Limb (tissue), 2 donors: ENCODE results near the gene SDF2.
A peak's percentile ranks its signal among the peaks of the same experiment; 100 is the strongest.

ENCODE experiments used
- DNase-seq, 2 donors: peaks; one replicate each; pipeline ENCODE4 v3.0.0-alpha.2; 2016; ENCODE audit errors: extremely low spot score in 2 of 2

Gene SDF2

DNA sequence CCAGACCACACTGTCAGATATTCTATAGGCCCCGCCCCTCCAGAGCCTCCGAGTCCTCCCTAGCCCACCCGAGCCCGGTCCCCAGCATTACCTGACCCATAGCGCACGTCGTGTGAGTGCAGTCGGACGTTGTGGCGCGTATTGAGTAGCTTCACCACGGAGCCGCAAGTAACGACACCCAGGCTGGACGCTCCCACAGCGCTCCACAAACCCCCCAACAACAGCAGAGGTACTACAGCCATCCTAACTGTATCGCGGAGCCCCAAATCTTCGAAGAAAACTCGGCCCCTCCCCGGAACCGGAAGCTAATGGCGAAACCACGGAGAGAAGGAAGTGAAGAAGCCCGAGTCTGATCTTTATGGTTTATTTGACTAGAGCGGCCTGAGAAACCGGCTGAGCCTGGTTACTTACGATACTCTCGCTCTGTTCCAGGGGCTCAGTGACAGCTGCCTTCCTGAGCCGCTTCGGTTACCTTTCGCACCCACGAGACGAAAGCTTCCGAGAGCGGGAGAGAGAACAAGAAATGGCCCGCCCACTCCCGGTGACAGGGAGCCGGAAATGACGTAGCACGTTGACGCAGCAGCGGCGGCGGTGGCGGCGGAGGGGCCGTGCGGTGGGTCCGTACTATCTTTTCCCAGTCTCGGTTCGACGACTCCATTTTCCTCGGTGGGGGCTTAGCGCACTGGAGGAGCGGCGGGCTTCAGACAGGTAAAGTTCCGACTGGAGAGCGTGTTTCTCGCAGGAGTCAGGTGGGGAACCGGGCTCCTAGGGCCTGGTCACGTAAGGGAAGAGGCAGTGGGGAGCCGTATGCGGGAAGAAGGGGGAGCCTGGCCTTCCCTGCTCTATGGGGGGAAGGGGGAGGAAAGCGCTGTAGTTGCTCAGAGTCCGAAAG is at the start of gene SDF2, which contains the start of gene SUPT6H:
Gene SDF2, minus strand, starts transcription at position 272 of the 892 bp plus-strand sequence. Its CDS starts 30 bp downstream, at position 242.
Gene SUPT6H, plus strand, starts transcription at position 571 of the 892 bp plus-strand sequence. CDS start 11,197 bp downstream, outside the sequence.
- DNase-seq: peak; percentile 95 to 97

DNA sequence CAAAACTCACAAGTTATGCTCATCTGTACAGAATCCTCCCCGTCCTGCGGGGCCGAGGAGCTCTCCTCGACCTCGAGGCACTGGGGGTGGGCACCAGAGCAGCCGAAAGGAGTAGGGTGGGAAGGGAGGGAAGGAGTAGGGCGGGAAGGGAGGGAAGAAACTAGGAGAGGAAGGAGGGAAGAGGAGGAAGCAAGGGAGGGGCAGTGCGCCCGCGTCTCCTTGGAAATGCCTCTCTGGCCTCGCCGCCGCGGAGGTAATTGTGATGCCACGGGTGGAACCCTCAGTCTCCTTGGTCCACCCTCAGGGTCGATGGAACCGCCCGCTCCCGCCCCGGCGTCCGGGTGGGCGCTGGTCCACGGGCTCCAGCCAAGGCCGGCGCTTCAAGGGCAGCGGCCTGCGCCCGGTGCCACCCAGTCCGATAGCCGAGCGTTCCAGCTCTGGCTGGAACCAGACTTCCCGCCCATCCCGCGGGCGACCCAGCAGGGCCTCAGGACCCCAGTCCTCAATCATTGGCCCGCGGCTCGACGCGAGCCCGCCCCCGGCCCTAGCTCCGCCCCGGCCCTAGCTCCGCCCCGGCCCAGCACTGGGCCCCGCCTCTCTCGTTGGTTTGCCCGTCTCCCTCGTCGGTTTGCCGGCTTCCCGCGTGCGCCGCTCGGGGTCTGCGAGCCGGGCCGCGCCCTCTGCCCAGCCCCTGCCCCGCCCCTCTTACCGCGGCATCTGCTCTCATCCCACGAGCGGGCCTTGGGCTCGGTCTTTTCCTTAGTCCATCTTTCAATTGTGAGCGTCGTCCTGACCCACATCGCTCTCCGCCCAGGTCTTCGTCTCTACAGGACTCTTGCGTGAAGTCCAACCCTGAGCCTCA is 49.4 kb upstream of the SDF2 start:
- DNase-seq: peak; percentile 94 to 98

DNA sequence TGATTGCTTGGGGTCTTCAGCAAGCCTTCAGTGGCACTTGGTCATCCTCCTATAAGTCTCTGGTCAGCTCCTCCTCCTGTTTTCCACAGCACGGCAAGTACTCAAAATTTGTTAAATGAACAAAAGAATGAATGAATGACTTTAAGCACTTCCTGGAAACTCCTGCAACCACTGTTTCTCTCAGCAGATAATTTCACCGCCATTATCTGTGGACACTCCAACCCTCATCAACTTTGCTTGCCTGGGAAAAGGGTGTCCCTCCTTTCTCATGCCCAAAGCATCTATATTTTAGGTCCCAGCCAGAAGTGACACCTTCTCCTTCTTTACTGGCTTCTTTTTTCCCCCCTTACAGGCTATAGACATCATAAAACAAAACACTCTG is 45.6 kb upstream of the SDF2 start:
- DNase-seq: no peak

DNA sequence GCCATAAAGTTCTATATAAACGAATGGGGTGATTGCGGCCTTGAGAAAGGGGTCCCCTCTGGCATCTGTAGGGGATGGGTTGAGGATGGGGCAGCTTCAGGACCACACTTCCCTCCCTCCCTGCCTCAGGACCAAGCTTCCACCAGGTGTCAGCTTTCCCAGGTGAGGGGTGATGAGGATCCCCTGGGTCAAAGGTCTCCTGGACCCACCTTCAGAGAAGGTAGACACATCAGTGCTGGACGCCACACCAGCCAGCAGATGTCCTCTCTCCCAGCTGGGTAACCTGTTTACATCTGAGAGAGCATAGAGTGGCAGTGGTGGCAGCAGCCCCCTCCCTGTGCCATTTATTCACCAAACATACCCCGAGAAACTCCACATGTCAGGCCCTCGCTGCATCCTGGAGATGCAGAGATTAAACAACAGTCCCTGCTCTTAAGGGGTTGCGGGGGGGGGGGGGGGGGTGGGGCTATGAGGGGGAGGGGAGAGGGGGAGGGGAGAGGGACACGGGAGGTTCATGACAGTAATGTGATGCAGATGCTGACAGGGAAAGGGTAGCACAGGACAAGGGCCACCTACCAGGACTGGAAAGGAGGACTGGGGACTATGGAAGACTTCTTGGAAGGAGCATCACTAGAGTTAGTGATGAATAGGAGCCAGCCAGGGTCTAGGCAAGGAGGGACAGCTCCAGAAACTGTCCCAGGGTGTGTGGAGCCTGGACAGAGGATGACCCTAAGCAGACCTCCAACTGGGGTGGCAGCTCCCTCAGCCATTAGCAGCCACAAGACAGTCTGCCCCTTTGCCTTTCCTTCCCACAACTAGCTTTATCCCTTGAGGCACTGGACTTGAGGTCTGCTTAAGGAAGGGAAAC is 45.0 kb upstream of the SDF2 start:
- no peak for DNase-seq

- DNase-seq: no peak
Observed at GRCh38 chr17:28705728-28706334, 44.1 kb upstream of the SDF2 start.

DNA sequence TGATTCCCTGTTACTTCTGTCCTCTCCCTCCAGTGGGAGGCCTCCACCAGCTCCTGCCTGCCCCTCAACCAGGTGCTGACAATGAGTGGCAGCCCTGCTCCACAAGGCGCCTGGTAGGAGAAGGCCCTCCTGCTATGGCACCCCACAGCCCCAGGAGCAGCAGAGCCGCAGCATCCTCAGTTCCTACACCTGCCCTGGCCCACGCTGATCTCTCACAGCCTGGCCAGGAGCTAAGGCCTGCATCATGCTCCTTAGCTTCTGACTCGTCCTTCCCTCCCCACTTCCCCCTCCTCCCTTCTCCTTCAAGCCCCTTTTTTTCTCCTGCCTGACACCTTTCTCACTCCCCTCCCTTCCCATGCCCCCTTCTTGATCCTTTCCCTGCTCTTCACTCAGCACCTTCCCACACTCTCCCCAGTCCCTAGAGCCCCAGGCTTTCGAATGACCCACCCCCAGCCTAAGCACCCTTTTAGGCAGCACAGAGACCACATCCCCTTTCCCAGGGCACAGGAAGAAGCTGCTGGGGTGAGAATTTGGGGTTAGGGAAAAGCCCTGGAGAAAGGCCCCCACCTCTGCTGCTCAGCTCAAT is 43.5 kb upstream of the SDF2 start:
- DNase-seq: no peak

DNA sequence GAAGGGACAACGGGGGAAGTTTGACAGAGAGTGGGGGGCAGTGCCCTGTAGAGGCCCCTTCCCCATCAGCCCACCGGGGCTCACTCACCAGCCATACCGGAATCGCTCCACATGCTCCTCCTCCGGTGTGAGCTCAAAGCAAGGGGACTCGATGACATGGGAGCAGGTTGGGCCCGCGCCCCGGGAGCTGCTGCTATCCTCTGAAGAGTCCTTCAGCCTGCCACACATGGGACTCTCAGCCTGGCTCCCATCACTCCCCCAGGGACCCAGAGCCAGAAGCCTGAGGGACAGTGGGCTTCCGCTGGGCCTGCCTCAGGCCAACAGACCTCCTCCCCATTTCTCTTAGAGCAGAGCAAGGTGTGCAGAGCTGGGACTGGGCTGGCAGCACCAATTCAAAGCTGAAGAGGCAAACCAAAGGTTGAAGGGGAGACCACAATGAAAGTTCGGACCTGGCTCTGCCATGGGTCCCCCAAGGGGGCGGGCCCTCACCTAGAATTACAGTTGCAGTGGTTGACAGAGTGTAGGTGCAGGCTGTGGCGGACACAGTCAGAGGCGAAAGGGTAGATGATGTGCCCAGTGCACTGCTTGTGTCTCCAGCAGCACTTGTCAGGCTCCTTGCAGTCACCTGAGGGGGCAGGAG is 42.6 kb upstream of the SDF2 start:
- DNase-seq: no peak

DNA sequence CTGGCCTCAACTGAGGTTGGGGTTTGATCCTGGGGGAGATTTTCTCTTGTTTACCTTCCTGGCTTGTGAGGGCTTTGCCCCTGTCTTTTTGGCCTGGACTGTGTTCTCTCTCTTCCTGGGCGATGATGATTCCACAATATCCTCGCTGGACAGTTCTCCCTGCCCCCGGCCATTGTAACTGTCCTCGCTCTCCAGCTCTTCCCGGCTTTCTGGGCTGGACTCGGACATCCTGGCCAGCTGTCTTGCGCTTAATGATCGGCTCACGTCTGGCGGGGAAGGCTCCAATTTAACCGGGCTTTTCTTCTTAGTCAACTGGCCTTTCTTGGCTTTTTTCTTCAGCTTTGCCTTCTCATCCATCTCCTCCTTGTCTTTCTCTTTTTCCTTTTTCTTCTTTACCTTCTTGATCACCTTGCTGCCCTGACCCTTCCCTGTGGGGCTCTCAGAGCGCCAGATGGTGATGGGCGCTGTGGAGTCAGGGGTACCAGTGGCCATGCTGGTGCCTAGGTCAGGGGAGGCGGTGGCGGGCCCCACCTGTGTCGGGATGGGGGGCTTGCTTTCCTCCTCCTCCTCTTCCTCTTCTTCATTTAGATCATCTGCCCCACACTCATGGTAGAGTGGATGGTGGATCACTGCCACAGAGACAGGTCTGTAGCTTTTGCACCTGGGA is 42.0 kb upstream of the SDF2 start:
- no peak for DNase-seq

DNA sequence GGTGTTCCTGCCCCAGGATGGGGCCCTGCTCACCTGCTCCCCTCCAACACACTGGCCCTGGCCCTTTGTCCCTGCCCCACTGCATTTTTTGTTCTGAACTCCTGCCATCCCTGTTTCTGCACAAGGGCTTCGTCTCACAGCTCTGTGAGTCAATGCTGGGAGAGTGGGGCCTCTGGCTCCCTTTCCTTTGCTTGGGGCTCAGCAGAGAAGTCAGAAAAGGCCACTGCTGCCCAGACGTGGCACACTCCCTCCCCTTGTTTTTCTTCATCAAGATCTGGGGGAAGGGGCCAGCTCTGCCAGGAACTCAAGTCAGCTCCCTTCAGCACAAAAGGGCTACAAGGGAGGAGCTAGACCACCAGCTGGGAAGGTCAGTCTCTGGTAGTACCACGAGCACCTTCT is 41.0 kb upstream of the SDF2 start:
- DNase-seq: no peak

DNA sequence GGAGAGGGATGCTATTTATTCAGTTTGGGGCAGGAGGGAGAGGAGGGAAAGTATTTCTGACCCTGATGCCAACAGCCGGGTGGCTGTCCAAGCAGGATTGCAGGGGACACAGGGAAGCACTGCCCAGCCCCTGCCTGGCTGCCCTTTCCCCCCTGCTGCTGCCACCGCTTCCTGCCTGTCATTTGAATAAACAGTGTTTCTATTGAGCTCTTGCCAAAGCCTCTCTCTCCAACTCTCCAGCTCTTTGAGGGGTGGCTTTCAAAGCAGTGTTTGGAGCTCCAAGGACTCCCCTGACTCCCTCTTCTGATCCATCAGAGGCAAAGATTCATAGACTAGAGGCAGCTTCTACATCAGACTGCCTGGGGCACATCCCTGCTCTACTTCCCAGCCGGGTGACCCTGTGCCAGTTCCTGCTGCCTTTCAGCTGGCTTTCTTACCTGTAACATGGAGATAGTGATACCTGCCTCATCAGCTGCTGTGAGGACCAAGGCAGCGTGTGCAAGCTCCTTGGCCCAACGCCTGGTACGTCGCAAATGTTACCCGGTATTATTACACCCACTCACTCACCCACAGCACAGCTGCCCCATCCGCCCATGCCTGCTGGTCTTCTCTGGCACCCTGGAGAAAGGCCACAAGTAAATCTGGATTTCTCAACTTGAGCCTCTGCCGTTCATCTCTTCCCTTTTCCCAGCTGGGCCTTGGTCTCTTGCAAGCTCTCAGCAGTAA is 40.5 kb upstream of the SDF2 start:
- DNase-seq: no peak

DNA sequence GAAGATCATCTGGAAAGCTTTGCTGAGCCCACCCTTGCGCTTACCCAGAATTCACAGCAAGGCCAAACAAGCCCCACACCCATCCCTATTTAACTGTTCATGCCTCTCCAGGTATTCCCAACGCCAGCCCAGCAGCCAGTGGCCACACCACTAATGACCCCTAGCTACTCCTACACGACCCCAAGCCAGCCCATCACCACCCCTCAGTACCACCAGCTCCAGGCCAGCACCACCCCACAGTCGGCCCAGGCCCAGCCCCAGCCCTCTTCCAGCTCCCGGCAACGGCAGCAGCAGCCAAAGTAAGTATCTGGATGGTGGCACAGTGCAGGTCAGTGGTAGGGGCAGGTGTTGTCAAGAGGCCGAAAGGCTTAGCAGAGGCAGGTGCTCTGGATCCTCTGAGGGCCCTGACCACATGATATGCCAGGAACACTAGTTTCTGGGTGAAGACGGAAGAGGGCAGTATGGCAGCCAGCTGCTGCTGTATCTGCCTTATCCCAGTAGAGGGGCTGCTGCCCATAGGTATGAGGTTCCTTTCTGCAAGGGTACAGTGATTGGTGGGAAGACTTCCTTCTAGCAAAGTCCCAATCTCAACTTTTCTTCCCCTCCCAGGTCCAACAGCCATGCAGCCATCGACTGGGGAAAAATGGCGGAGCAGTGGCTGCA is 39.3 kb upstream of the SDF2 start:
- no peak for DNase-seq

GRCh38 chr17:28700278-28700677 is 38.6 kb upstream of the SDF2 start:
- DNase-seq: no peak

GRCh38 chr17:28698253-28698941 is 36.7 kb upstream of the SDF2 start:
- no peak for DNase-seq

DNA sequence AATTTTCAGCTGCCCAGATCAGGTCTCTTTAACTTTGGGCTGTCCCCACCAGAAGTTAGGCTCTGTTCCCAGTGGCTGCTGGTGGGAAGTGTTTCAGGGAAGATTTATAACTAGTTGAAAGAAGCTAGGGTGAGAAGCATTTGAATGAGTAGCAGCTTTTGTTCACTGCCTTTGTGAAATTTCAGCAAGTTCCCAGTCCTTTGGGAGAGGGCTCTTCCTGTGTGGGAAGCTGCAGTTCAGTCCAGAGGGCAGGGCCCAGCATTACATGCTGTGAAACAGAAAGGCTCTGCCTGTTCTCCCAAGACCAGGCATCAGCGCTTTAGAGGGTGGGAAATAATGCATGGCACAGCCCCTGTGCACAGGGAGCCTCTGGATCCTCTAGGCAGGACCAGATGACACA is 32.2 kb upstream of the SDF2 start:
- no peak for DNase-seq

- DNase-seq: no peak
Observed at GRCh38 chr17:28689011-28689410, 27.3 kb upstream of the SDF2 start.

GRCh38 chr17:28688481-28688880 is 26.8 kb upstream of the SDF2 start:
- DNase-seq: no peak

- no peak for DNase-seq
Observed at GRCh38 chr17:28686296-28686695, 24.6 kb upstream of the SDF2 start.

GRCh38 chr17:28685366-28685765 is 23.7 kb upstream of the SDF2 start:
- DNase-seq: no peak
